Parathyroid adenoma (tissue), 2 donors: ENCODE data around the gene AK1.
A peak's percentile ranks its signal among the peaks of the same experiment; 100 is the strongest.

Source experiments
- H2AFZ ChIP-seq: fragments of 300-600 bp; sonication (generic); one replicate; pipeline ENCODE4 v1.7.0; 2017; ENCODE audit warnings: antibody characterized with exemption, mild to moderate bottlenecking
- H3K27ac ChIP-seq: fragments of 300-600 bp; sonication (generic); one replicate; pipeline ENCODE4 v1.7.0; 2017
- H3K27me3 ChIP-seq: fragments of 300-600 bp; sonication (generic); one replicate; pipeline ENCODE4 v1.7.0; 2017; ENCODE audit warnings: low read length; ENCODE audit not compliant: control insufficient read depth, insufficient read depth
- H3K36me3 ChIP-seq: fragments of 300-600 bp; sonication (generic); one replicate; pipeline ENCODE4 v1.7.0; 2017; ENCODE audit warnings: low read length; ENCODE audit not compliant: control insufficient read depth, insufficient read depth
- H3K4me1 ChIP-seq: fragments of 300-600 bp; sonication (generic); one replicate; pipeline ENCODE4 v1.7.0; 2017; ENCODE audit warnings: control low read depth
- H3K4me2 ChIP-seq: fragments of 300-600 bp; sonication (generic); one replicate; pipeline ENCODE4 v1.7.0; 2017; ENCODE audit warnings: low read length
- H3K4me3 ChIP-seq: fragments of 300-600 bp; sonication (generic); one replicate; pipeline ENCODE4 v1.7.0; 2017; ENCODE audit warnings: low read depth, low read length
- H3K79me2 ChIP-seq: fragments of 300-600 bp; sonication (generic); one replicate; pipeline ENCODE4 v1.7.0; 2017; ENCODE audit warnings: control low read depth
- H3K9ac ChIP-seq: fragments of 300-600 bp; sonication (generic); one replicate; pipeline ENCODE4 v1.7.0; 2017; ENCODE audit warnings: mild to moderate bottlenecking
- H3K9me3 ChIP-seq: fragments of 300-600 bp; sonication (generic); one replicate; pipeline ENCODE4 v1.7.0; 2017; ENCODE audit warnings: low read length; ENCODE audit not compliant: control insufficient read depth
- TF ChIP-seq, protein P1 (sequence below): fragments of 300-600 bp; sonication (generic); IDR thresholded peaks from one replicate; pipeline ENCODE4 v1.7.0; 2017; ENCODE audit warnings: antibody characterized with exemption, mild to moderate bottlenecking
- donor health status: primary hyperparathyroidism.

AK1 gene

DNA sequence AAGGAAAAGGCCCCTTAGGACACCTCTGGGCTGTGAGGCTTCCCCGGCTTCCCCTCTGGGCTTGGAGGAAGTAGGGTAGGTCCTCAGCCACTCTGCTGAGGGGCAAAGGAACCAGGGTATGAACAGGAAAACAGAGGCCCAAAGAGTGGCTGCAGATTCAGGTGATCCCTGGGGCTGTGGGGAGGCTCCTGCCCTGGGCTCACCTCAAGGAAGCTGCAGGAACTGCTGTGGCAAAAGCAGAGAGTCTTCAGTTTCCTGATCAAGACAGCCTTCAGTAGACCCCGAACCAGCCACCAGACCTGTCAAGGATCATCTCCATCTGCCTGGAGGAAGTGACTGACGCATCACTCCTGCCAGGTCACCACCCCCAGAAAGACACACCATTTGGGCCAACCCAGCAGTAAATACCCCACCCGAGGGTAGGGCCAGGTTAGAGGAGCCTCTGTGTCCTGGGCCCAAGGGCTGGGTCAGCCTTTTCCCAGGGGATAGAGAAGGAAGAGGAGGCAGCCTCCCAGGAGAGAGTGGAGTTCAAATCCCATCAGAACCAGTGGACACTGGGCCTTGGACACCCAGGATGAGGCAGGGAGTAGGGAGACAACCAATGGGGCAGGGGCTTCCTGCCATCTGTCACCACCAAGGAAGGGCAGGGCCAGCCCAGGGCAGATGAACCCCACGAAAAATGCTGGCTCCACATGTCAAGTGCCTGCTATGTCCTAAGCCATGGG is 27.7 kb upstream of the AK1 start:
- TF ChIP-seq, protein P1, sequence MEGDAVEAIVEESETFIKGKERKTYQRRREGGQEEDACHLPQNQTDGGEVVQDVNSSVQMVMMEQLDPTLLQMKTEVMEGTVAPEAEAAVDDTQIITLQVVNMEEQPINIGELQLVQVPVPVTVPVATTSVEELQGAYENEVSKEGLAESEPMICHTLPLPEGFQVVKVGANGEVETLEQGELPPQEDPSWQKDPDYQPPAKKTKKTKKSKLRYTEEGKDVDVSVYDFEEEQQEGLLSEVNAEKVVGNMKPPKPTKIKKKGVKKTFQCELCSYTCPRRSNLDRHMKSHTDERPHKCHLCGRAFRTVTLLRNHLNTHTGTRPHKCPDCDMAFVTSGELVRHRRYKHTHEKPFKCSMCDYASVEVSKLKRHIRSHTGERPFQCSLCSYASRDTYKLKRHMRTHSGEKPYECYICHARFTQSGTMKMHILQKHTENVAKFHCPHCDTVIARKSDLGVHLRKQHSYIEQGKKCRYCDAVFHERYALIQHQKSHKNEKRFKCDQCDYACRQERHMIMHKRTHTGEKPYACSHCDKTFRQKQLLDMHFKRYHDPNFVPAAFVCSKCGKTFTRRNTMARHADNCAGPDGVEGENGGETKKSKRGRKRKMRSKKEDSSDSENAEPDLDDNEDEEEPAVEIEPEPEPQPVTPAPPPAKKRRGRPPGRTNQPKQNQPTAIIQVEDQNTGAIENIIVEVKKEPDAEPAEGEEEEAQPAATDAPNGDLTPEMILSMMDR: no peak
- Histone ChIP-seq H3K4me2 (no peak overlapping the region), H3K79me2 (no peaks in the 10 kb centered on the region), H3K36me3 (no peaks in the 10 kb centered on the region), H3K9ac (no peak overlapping the region), H3K27me3 (no peaks in the 10 kb centered on the region), H3K9me3 (no peaks in the 10 kb centered on the region), H3K4me3 (no peak overlapping the region), H3K4me1 (no peaks in the 10 kb centered on the region), H2AFZ (no peak overlapping the region), H3K27ac (peak overlapping the region; percentile 47)

DNA sequence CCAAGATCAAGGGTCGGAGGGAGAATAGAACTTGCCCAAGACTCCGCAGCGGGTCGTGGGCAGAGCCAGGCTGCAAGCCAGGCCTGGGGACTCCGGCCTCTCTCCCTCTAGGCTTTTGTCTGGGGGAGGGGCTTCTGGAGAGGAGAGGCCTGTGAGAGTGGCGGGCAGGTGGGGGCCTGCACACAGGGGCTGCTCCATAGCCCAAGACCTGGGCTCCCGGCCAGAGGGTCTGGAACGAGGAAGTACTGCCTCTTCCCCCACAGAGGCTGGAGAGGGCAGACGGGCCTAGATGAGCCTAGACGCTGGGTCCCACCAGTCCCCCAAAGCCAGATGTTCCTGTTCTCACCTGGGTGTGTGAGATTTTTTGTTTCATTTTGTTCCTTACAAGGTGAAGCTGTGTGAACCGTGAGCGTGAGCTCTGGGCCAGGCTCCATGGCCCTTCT is 27.1 kb upstream of the AK1 start:
- Histone ChIP-seq H3K27me3 (no peaks in the 10 kb centered on the region), H3K4me1 (peaks cover 3% of the 10 kb centered on the region), H3K27ac (peak overlapping the region; percentile 47), H3K79me2 (no peaks in the 10 kb centered on the region), H3K9me3 (no peaks in the 10 kb centered on the region), H2AFZ (no peak overlapping the region), H3K4me3 (no peak overlapping the region), H3K36me3 (no peaks in the 10 kb centered on the region), H3K4me2 (no peak overlapping the region), H3K9ac (no peak overlapping the region)
- TF ChIP-seq, protein P1: no peak

DNA sequence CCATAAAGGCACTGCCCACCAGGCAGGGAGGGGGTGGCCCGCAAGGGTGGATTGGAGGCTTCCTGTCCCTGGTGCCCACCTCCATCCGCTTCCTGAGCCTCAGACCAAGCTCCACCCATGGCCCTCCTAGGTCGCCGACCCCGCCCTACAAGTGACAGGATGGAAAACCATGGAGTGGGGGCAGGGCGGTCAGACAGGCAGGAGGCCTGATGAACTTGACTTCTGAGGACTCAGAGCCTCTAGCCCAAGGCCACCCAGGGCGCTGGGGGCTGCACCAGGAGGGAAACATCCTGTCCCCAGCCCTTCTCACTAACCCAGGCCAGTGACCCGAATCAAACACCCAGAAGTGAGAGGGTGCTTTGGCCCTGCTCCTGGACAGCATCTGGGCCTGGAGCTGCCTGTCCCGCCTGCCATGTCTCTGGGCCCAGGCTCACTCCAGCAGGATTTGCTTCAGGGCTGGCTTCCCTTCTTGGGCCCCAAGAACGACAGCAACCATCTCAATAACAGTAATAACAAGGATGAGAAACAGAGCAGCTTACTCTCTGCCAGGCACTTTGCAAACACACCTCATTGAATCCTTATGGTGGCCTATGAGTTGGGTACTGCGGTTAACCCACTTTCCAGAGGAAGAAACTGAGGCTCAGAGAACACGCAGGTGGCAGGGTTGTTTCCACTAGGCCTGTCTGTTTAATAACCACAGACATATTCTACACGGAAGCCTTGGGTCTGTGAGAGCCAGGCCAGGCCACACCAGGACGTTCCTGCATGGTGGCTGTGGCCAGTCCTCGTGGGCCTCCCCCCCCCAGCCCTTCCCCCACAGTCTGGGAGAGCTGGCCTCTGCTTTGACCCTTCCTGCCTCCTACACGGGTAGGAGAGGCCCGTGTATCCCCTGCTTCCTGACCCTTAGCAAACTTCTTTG is 26.3 kb upstream of the AK1 start:
- Histone ChIP-seq H3K4me2 (peak overlapping the region; percentile 7), H2AFZ (no peak overlapping the region), H3K27ac (peak overlapping the region; percentile 47), H3K79me2 (no peaks in the 10 kb centered on the region), H3K27me3 (no peaks in the 10 kb centered on the region), H3K4me1 (peaks cover 3% of the 10 kb centered on the region), H3K4me3 (no peak overlapping the region), H3K9me3 (no peaks in the 10 kb centered on the region), H3K36me3 (no peaks in the 10 kb centered on the region), H3K9ac (no peak overlapping the region)
- TF ChIP-seq, protein P1: no peak

DNA sequence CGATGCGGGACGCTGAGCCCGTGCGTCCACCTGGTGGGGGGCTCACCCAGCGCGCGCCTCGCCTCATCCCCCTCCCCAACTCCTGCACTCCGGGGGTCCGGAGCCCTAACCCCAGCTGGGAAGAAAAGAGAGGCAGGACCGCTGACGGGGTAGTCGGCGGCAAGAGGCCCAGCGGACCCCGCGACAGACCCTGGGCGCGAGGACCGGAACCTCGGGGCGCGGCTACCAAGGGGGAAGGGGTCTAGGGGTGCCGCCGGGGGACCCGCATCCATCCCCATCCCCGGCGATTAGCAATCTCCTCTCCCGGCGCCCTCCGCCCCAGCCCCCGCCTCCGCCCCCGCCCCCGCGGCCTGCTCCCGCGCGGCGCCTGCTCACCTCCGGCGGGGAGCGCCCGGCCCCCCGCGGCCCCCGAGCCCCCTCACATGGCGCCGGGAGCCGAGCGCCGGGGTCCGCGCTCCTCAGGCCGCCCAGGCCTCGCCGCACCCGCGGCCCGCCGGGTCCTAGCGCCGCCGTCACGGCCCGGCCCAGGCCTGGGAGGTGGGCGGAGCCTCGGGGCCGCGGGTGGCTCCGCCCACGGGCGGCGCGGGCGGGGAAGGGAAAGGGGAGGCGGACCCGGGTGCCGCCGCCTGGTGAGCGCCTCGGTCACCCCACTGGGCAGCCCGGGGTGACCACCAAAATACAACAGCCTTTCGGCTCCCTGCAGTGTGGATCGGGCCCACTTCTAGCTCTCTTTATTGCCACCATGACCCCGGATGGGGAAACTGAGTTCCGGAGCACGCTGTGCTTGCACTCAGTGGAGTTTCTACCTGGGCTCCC is 21.9 kb upstream of the AK1 start, which contains the start of gene ST6GALNAC6:
TSS of gene ST6GALNAC6 (minus strand) at position 476 of the 816 bp plus-strand sequence. CDS start 1,622 bp downstream, outside the sequence.
- peak within 1 kb of the TSS; percentile 68 for H3K27ac ChIP-seq
- H3K36me3 ChIP-seq: no peaks in the 10 kb centered on the region
- H3K9ac ChIP-seq: no peak within 1 kb of the TSS
- no peaks in the 10 kb centered on the region for H3K27me3 ChIP-seq
- peak within 1 kb of the TSS; percentile 73 for H2AFZ ChIP-seq
- TF ChIP-seq, protein P1: no peak
- H3K79me2 ChIP-seq: no peaks in the 10 kb centered on the region
- peaks cover 3% of the 10 kb centered on the region for H3K4me1 ChIP-seq
- peak within 1 kb of the TSS; percentile 94 for H3K4me2 ChIP-seq
- no peaks in the 10 kb centered on the region for H3K9me3 ChIP-seq
- peak within 1 kb of the TSS; percentile 88 for H3K4me3 ChIP-seq
